Thoracic aorta (tissue), 2 donors: Measurements from ENCODE around the gene PCDHGC4. TPM values are rescaled to one million over a fixed set of nuclear protein-coding genes. Genes with fewer than 3 reads are reported as not detected.

ENCODE experiments used
- ATAC-seq: fragments of 150-250 bp; one replicate; pipeline ENCODE4 v1.8.0; 2017; ENCODE audit warnings: low read depth; ENCODE audit not compliant: insufficient number of reproducible peaks, low FRiP score
- DNase-seq: peaks from one replicate; pipeline ENCODE4 v3.0.0-alpha.2; 2020; ENCODE audit warnings: low spot score
- H3K27ac ChIP-seq, 2 donors: fragments of 200-600 bp; sonication (generic); 1 replicate in 1 of 2; 2 replicates in 1 of 2; pipeline ENCODE4 v1.5.1; 2016; ENCODE audit warnings: mild to moderate bottlenecking in 2 of 2, moderate library complexity in 2 of 2
- H3K27me3 ChIP-seq: fragments of 200-600 bp; sonication (generic); replicated peaks from 2 replicates; pipeline ENCODE4 v1.6.0; 2016; ENCODE audit warnings: mild to moderate bottlenecking; ENCODE audit not compliant: insufficient read depth
- H3K36me3 ChIP-seq: fragments of 200-600 bp; sonication (generic); one replicate; pipeline ENCODE4 v1.5.1; 2016
- H3K4me1 ChIP-seq, 2 donors: fragments of 200-600 bp; sonication (generic); 1 replicate in 1 of 2; 2 replicates in 1 of 2; pipeline versions ENCODE4 v1.5.1 to v1.6.0; 2016; ENCODE audit warnings: low read depth in 2 of 2, mild to moderate bottlenecking in 1 of 2; ENCODE audit not compliant: control insufficient read depth in 1 of 2
- H3K4me3 ChIP-seq: fragments of 200-600 bp; sonication (generic); 2 replicates; pipeline ENCODE4 v1.5.1; 2016; ENCODE audit warnings: mild to moderate bottlenecking
- H3K9me3 ChIP-seq: fragments of 200-600 bp; sonication (generic); 2 replicates; pipeline ENCODE4 v1.5.1; 2016
- CTCF ChIP-seq: fragments of 200-600 bp; sonication (generic); IDR thresholded peaks from one replicate; pipeline ENCODE4 v1.5.1; 2019; ENCODE audit warnings: antibody characterized with exemption
- total RNA-seq, 2 donors: library from RNA; depleted of rRNA; stranded (reverse); fragments of >200 nt; gene quantifications; one replicate each; pipeline versions ENCODE4 v1.1.0 to v1.2.3, GENCODE V29; 2016

Gene PCDHGC4
- total RNA-seq, 2 donors from 2014 or later = 6.4 to 7.9 TPM

- no peak overlapping the region for H3K27ac ChIP-seq
Measured at GRCh38 chr5:141534492-141535213, 49.8 kb downstream of the PCDHGC4 start.

More at GRCh38 chr5:141534492-141535213, 49.8 kb downstream of the PCDHGC4 start:
- Histone ChIP-seq H3K4me3 (no peak overlapping the region), H3K4me1 (peaks cover 0 to 3% of the 10 kb centered on the region in 2 donors), H3K9me3 (no peaks in the 10 kb centered on the region), H3K27me3 (no peaks in the 10 kb centered on the region), H3K36me3 (peaks cover 7% of the 10 kb centered on the region)
- TF ChIP-seq CTCF = no peak
- no peak for DNase-seq
- ATAC-seq = no peak

Other genes starting within 250 kb of the PCDHGC4 start
- gene PCDHB15, start 239.6 kb upstream of the PCDHGC4 start, total RNA-seq = 10 to 100 TPM in 1 of 2 donors, 1 to 10 TPM in 1; 6.1 to 10.7 TPM
- 1 to 10 TPM; 2.0 to 3.5 TPM for gene SLC25A2, start 181.0 kb upstream of the PCDHGC4 start, total RNA-seq
- gene TAF7, start 164.2 kb upstream of the PCDHGC4 start, total RNA-seq = 10 to 100 TPM; 35.9 to 56.1 TPM
- 1 to 10 TPM in 1 of 2 donors, under 1 TPM in 1; 0.41 to 2.8 TPM for gene PCDHGA1, start 154.5 kb upstream of the PCDHGC4 start, total RNA-seq
- gene PCDHGA2, start 146.3 kb upstream of the PCDHGC4 start, total RNA-seq = 10 to 100 TPM in 1 of 2 donors, 1 to 10 TPM in 1; 8.5 to 13.8 TPM
- 1 to 10 TPM; 5.3 to 9.1 TPM for gene PCDHGA3, start 141.2 kb upstream of the PCDHGC4 start, total RNA-seq
- 10 to 100 TPM in 1 of 2 donors, 1 to 10 TPM in 1; 6.8 to 11.4 TPM for gene PCDHGB1, start 134.9 kb upstream of the PCDHGC4 start, total RNA-seq
- 10 to 100 TPM; 11.4 TPM for gene PCDHGA4, start 130.0 kb upstream of the PCDHGC4 start, total RNA-seq
- 10 to 100 TPM in 1 of 2 donors, 1 to 10 TPM in 1; 9.7 to 13.4 TPM for gene PCDHGB2, start 125.0 kb upstream of the PCDHGC4 start, total RNA-seq
- gene PCDHGA5, start 120.9 kb upstream of the PCDHGC4 start, total RNA-seq = 10 to 100 TPM in 1 of 2 donors, 1 to 10 TPM in 1; 9.5 to 12.5 TPM
- gene PCDHGB3, start 114.8 kb upstream of the PCDHGC4 start, total RNA-seq = 10 to 100 TPM; 11.2 to 15.4 TPM
- 10 to 100 TPM; 12.0 to 13.1 TPM for gene PCDHGA6, start 111.1 kb upstream of the PCDHGC4 start, total RNA-seq
- gene PCDHGA7, start 102.3 kb upstream of the PCDHGC4 start, total RNA-seq = 10 to 100 TPM; 11.9 to 12.2 TPM
- 10 to 100 TPM; 11.6 to 18.1 TPM for gene PCDHGB4, start 97.3 kb upstream of the PCDHGC4 start, total RNA-seq
- 10 to 100 TPM in 1 of 2 donors, 1 to 10 TPM in 1; 7.5 to 13.9 TPM for gene PCDHGA8, start 92.4 kb upstream of the PCDHGC4 start, total RNA-seq
- 10 to 100 TPM; 20.8 to 26.3 TPM for gene PCDHGB5, start 87.1 kb upstream of the PCDHGC4 start, total RNA-seq
- 10 to 100 TPM; 12.0 to 18.6 TPM for gene PCDHGA9, start 82.3 kb upstream of the PCDHGC4 start, total RNA-seq
- gene PCDHGB6, start 77.0 kb upstream of the PCDHGC4 start, total RNA-seq = 10 to 100 TPM in 1 of 2 donors, 1 to 10 TPM in 1; 9.5 to 17.2 TPM
- gene PCDHGA10, start 72.0 kb upstream of the PCDHGC4 start, total RNA-seq = 10 to 100 TPM; 11.1 to 14.4 TPM
- gene PCDHGB7, start 67.4 kb upstream of the PCDHGC4 start, total RNA-seq = 10 to 100 TPM; 18.0 to 28.1 TPM
- 10 to 100 TPM; 10.4 to 11.6 TPM for gene PCDHGA11, start 64.0 kb upstream of the PCDHGC4 start, total RNA-seq
- gene PCDHGA12, start 54.5 kb upstream of the PCDHGC4 start, total RNA-seq = 10 to 100 TPM; 16.2 to 26.0 TPM
- gene PCDHGC3, start 9.1 kb upstream of the PCDHGC4 start, total RNA-seq = 10 to 100 TPM; 61.3 to 99.9 TPM
- 1 to 10 TPM; 5.7 to 6.9 TPM for gene PCDHGC5, start 4.1 kb downstream of the PCDHGC4 start, total RNA-seq
- gene DIAPH1, start 134.0 kb downstream of the PCDHGC4 start, total RNA-seq = 10 to 100 TPM; 91.0 to 93.1 TPM
- gene HDAC3, start 151.8 kb downstream of the PCDHGC4 start, total RNA-seq = 10 to 100 TPM; 53.5 to 56.2 TPM
- gene RELL2, start 152.0 kb downstream of the PCDHGC4 start, total RNA-seq = 1 to 10 TPM; 1.6 to 3.2 TPM
- gene FCHSD1, start 166.4 kb downstream of the PCDHGC4 start, total RNA-seq = 10 to 100 TPM; 42.6 to 47.0 TPM
- gene ARAP3, start 197.2 kb downstream of the PCDHGC4 start, total RNA-seq = 10 to 100 TPM; 15.0 to 16.2 TPM